LHCN-M2 (cell line): ENCODE data around the gene SORBS1. TPM values are rescaled to one million over a fixed set of nuclear protein-coding genes. Genes with fewer than 3 reads are reported as not detected.
A peak's percentile ranks its signal among the peaks of the same experiment; 100 is the strongest.

ENCODE experiments used
- DNase-seq: peaks from one replicate; pipeline ENCODE4 v3.0.0-alpha.2; 2012; ENCODE audit warnings: low read depth
- total RNA-seq: library from RNA; depleted of rRNA; stranded (reverse); fragments of >200 nt; gene quantifications from 2 replicates; pipeline ENCODE4 v1.2.3, GENCODE V29; 2014

SORBS1 gene
- total RNA-seq, 1 experiment from 2014 or later = 6.5 TPM

- no peak for DNase-seq
Measured at GRCh38 chr10:95392681-95393164, 168.4 kb downstream of the SORBS1 start.

DNA sequence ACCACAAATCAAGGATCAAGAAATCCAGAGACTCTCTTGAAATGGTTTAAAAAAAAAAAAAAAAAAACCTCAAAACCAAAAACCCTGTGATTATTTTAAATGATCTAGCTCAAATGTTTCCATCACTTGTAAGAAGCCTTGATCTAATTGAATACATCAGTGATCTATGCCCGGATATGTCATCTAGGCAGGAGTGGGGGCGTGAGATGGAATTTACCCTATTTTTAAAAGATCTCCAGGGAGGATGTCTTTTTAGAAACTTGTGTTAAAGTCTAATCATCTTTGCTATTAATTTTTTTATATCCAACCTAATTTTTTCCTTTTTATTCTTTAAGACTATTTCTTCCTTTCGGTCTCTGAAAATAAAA is 169.0 kb downstream of the SORBS1 start:
- DNase-seq = no peak

GRCh38 chr10:95391581-95392216 is 169.5 kb downstream of the SORBS1 start:
- DNase-seq = peak; percentile 44

DNA sequence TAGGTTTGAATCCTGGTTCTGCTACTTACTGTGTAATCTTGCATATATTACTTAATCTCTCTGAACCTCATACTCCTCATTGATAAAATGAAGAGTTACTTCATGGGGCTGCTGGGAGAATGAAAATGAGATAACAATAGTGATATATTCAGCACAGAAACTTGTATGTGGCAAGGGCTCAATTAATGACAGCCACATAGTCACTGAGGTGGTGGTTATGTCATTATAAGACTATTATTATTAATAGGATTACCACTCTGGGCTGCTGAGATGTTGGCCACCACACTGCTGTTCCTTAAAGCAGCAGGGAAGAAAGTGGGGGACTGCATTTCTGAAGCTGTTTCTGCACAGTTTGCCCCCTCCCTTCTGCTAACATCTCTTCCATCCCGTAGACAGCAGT is 170.0 kb downstream of the SORBS1 start:
- no peak for DNase-seq

DNA sequence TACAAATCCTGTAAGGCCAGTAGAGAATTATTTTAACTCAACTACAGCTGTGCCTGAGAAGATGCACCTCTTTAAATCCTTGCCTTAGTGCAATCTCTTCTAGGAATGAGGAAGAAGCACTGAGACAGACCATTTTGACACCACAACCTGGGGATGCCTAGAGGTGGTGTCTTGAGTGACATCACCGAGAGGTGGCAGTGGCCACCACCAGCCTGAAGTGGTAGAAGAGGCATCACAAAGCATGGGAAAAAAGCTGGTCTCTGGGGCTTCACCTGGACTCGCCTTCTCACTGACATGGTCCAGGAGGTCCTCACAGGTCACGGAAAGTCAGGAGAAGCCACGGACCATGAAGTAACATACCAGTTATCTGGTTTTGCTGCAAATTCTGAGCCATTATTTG is 171.2 kb downstream of the SORBS1 start:
- DNase-seq = no peak

- no peak for DNase-seq
Measured at GRCh38 chr10:95389176-95389575, 172.0 kb downstream of the SORBS1 start.

- DNase-seq = no peak
Measured at GRCh38 chr10:95388539-95388938, 172.6 kb downstream of the SORBS1 start.

- DNase-seq = no peak
Measured at GRCh38 chr10:95388109-95388471, 173.1 kb downstream of the SORBS1 start.

DNA sequence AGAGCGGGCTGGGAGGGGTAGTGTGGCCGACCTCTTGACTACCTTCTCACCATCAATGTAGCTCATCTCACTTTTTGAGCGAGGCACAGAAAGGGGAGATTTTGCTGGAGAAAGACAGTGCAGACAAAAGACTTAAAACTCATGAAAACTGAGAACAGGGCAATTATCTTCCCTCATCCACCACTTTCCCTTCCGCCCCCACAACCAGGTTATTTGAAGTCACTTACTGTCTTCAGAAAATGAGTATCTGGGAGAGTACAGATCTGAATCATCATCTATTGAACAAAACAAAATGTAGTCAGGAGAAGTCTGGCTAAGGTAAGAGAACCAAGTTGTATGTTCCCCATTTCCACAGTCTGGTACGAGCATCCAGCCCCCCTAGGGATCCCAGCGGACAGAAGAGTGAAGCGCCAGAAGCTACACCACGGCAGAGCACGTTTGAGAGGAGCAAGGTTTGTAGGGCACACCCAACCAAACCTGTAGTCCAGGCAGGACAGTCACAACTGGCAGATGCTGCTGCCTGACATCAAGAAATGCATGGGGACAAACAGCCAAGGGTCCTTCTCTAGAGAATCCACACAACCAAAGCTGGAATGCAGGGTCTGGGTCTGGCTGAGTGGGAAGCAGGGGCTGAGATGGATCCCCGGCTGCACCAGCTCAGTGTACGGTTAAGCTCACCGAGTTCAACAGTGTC is 177.0 kb downstream of the SORBS1 start:
- no peak for DNase-seq

DNA sequence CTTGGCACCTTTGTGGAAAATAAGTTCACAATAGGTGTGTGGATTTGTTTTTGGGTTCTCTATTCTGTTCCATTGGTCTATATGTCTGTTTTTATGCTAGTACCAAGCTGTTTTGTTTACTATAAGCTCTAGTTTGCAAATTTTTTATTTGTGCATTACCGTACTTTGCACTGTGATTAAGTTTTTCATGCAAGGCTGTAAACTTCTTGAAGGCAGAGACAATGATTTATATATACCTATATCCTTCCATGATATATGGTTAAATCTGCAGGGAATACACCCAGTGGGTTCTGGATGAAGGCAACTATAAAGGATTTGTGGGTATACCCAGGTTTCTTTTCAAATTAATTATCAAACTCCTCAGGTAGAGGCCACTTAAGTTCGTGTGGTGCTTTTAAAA is 178.6 kb downstream of the SORBS1 start:
- DNase-seq = no peak

- no peak for DNase-seq
Measured at GRCh38 chr10:95382174-95382573, 179.0 kb downstream of the SORBS1 start.

GRCh38 chr10:95377950-95378349 is 183.2 kb downstream of the SORBS1 start:
- no peak for DNase-seq

GRCh38 chr10:95375418-95375817 is 185.8 kb downstream of the SORBS1 start:
- no peak for DNase-seq

DNA sequence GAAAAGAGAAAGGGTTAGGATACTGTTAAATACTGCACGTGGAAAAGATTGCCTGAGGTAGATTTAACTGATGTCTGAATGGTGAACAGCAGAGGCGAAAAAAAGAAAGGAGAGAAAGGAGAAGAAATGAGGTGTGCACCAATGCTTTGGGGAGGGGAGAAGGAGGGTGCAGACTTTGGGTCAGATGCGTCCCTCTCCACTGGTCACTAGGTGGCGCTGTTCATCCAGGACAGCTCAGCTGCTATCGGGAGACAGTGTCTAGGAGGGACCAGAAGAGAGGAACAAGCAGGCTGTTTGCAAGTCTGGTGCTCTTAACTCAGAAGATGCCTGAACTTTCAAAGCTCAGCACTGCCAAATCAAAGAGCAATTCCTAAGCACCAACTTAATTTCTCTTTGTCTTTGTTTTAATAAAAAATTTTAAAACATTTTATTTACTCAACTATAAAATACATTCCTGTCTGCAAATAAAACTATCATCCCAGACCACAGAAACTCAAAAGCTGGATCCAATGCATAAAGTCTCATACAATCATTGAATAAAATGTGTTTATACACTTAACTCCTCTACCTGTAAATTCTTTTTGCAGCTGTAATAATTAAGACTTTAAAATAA is 186.5 kb downstream of the SORBS1 start:
- peak; percentile 59 for DNase-seq

DNA sequence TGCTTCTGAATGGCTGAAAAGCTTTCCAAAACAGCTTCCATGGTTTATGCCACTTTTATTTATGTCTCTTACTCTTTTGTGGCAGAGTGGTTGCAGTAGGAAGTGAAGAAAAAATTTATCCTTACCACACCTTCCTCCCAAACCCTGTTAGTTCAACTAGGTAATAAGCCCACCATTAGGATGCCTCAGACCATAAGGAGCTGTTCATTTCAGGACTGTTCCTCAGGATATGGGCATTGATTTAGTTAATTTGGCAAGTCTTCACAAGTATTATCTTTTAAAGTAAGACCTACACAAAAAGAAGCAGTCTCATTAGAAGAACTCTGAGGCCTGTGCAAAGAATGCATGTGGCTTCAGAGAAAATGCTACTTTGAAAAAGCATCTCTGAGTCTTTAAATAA is 187.5 kb downstream of the SORBS1 start:
- no peak for DNase-seq

- no peak for DNase-seq
Measured at GRCh38 chr10:95364342-95364741, 196.8 kb downstream of the SORBS1 start.

- peak; percentile 49 for DNase-seq
Measured at GRCh38 chr10:95363303-95363912, 197.8 kb downstream of the SORBS1 start.

GRCh38 chr10:95360122-95360714 is 201.0 kb downstream of the SORBS1 start:
- DNase-seq = peak; percentile 32

- no peak for DNase-seq
Measured at GRCh38 chr10:95359466-95359865, 201.7 kb downstream of the SORBS1 start.

- no peak for DNase-seq
Measured at GRCh38 chr10:95356190-95356955, 204.8 kb downstream of the SORBS1 start.

DNA sequence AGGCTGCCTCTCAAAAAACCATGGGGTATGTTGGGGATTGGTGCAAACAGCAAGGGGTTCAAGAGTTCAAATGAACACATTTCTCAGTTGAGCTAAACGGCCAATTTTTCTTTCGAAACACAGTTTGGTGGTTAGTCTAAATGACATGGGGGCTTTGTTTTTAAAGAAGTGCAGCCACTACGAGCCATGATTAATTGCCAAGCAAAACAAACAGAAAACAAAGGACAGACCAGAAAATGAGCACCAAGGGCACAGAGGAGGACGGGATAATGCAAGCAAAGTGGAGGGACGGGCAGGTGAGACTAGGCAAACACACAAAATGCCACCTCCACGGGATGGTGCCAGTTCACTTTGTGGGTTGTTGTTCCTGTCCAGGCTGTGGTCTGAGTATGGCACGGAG is 205.9 kb downstream of the SORBS1 start:
- DNase-seq = no peak
